ENCODE measurements around the gene ITGAX. TPM values are rescaled to one million over a fixed set of nuclear protein-coding genes. Genes with fewer than 3 reads are reported as not detected.

Gene ITGAX
- total and polyA plus RNA-seq, 2 donors (not counting 1 experiment from before 2014, with no cell fraction given), result 48.0 to 78.8 TPM

GRCh38 chr16:31361201-31362110, 6.5 kb downstream of the ITGAX start:
- Histone ChIP-seq H3K9me3 (ENCODE audit: control extremely low read depth in 1 of 3, control insufficient read depth in 2 of 3, insufficient read depth in 1 of 3, low read length in 2 of 3) (no peaks in the 10 kb centered on the region), H3K79me2 (ENCODE audit: control insufficient read depth, insufficient read depth, low read length) (no peaks in the 10 kb centered on the region), H2AFZ (ENCODE audit: insufficient read depth, low read depth, low read length, poor library complexity, severe bottlenecking) (no peak overlapping the region), H3K9ac (ENCODE audit: low read length) (no peak overlapping the region), H4K20me1 (ENCODE audit: control insufficient read depth, insufficient read depth, low read length, poor library complexity, severe bottlenecking) (no peaks in the 10 kb centered on the region), H3K27ac (ENCODE audit: low read length in 2 of 2) (no peak overlapping the region), H3K4me1 (ENCODE audit: control insufficient read depth in 2 of 2, insufficient read depth in 2 of 2, low read length in 2 of 2) (peaks cover 8 to 26% of the 10 kb centered on the region in 2 donors), H3K4me2 (replicated peaks; ENCODE audit: low read depth, low read length, poor library complexity, severe bottlenecking) (no peak overlapping the region), H3K27me3 (replicated peaks in 1 of 4; ENCODE audit: control extremely low read depth in 1 of 4, control insufficient read depth in 3 of 4, insufficient read depth in 4 of 4, low read length in 3 of 4) (no peaks in the 10 kb centered on the region), H3K36me3 (replicated peaks in 1 of 2; ENCODE audit: control extremely low read depth in 1 of 2, control insufficient read depth in 1 of 2, extremely low read depth in 1 of 2, insufficient read depth in 2 of 2, low read length in 1 of 2) (peaks cover 0 to 2% of the 10 kb centered on the region in 2 experiments), H3K4me3 (ENCODE audit: control extremely low read depth in 1 of 5, extremely low read depth in 1 of 5, insufficient read depth in 1 of 5, low read depth in 2 of 5, low read length in 4 of 5) (no peak overlapping the region)
- CTCF ChIA-PET, result interaction anchor here (1.4 kb wide), 1 partner anchor 21 kb away, joined by 4 read pairs; no protein-coding TSS in a partner anchor
- 93% methylated on average over 28 of the region's 28 CpGs for WGBS (ENCODE audit: insufficient coverage)
- TF ChIP-seq EZH2 (IDR thresholded peaks at IDR 0.05; ENCODE audit: borderline replicate concordance, insufficient read depth, low read depth, low read length, poor library complexity, severe bottlenecking), result no peak
- TF ChIP-seq CTCF (IDR thresholded peaks at IDR 0.05), result no peak
- no peak for ATAC-seq (ENCODE audit: low read depth)
- intact Hi-C loops (cut with micrococcal nuclease), result no loop called here
- H3K4me3 Mint-ChIP-seq, result no peak overlapping the region
- no peaks in the 10 kb centered on the region for H3K27me3 Mint-ChIP-seq
- no peaks in the 10 kb centered on the region for H3K9me3 Mint-ChIP-seq (ENCODE audit: insufficient read depth)
- H3K27ac Mint-ChIP-seq, result no peak overlapping the region
- no peak for DNase-seq
- H3K4me1 Mint-ChIP-seq, result peaks cover 19% of the 10 kb centered on the region
- POLR2A ChIA-PET, result no interaction called here
